ENCODE data around the gene RASAL2. TPM values are rescaled to one million over a fixed set of nuclear protein-coding genes. Genes with fewer than 3 reads are reported as not detected.

The RASAL2 gene
- total RNA-seq, 1 experiment from 2014 or later = 22.2 TPM

DNA sequence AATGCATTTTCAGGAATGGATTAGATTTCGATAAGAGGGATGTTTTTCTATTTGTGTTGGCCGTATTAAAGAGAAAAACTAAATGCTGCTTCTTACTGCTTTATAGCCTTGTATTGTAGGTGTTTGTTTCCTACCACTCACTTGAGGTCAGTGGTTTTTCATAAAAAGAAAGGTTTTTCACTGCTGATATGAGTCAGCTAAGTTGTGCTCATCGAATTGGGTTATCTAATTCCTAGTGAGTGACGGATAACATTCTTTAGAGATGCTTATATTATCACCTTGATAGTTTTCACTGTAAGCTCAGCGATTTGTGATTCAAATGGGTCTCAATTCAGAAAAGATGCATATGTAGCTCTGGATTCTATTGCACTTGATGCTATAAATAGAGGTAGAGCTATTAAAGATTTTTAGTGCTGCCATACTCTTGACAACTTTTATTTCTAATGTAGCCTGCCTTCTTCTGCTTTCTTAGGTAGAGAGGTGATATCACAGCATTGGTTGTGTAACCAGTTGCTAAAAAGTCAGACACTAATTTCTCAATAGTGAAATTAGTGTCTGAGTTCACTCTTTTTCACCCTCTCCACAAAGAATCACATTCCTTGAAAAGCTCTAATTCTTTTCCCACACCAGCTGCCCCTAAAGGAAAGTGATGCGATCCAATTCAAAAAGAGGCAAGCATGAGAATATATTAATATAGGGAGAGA lies 180.0 kb downstream of the RASAL2 start:
- no peak for DNase-seq
- H2BK120ac ChIP-seq (ENCODE audit: low read depth, low read length, poor library complexity, severe bottlenecking) = no peak overlapping the region
- no peak overlapping the region for H4K8ac ChIP-seq (replicated peaks; ENCODE audit: insufficient read length, low read depth, low read length)
- H3K23me2 ChIP-seq (ENCODE audit: insufficient read length, low read depth, low read length, poor library complexity, severe bottlenecking) = no peaks in the 10 kb centered on the region
- H3K4me1 ChIP-seq (ENCODE audit: insufficient read depth, low read length) = peaks cover 7% of the 10 kb centered on the region; the same call in 1 of the 2 replicates
- no peak overlapping the region for H4K5ac ChIP-seq (ENCODE audit: insufficient read length, low read depth, low read length)
- H3K4me1 Mint-ChIP-seq = peaks cover 61 to 70% of the 10 kb centered on the region in 2 experiments
- H3K79me1 ChIP-seq (ENCODE audit: insufficient read depth, low read depth, low read length, poor library complexity, severe bottlenecking) = no peaks in the 10 kb centered on the region
- peaks cover 6 to 12% (median 10%) of the 10 kb centered on the region in 3 experiments; a peak in 5 of 7 replicates for H3K36me3 Mint-ChIP-seq (ENCODE audit: insufficient read depth in 1 of 3, low read depth in 3 of 3)
- no peak overlapping the region for H3K4me2 ChIP-seq (ENCODE audit: insufficient read depth, insufficient read length, low read length)
- no peak overlapping the region; a peak in 1 of 5 replicates for H3K4me3 Mint-ChIP-seq
- no peak overlapping the region for H3K14ac ChIP-seq (ENCODE audit: insufficient read depth, low read length)
- H2AK5ac ChIP-seq (ENCODE audit: insufficient read length, low read length) = no peak overlapping the region
- H3T11ph ChIP-seq (ENCODE audit: low read length) = no peak overlapping the region
- WGBS (ENCODE audit: extremely low coverage, insufficient read length, low lambda C conversion rate) = no CpG with 5 or more reads among the region's 6 CpGs
- no peak overlapping the region for H3K4ac ChIP-seq (ENCODE audit: low read depth, low read length)
- H2BK12ac ChIP-seq (ENCODE audit: insufficient read length, low read depth, low read length) = no peak overlapping the region
- no peak overlapping the region for H4K91ac ChIP-seq (ENCODE audit: insufficient read length, low read depth, low read length)
- no peaks in the 10 kb centered on the region for H3K9me3 ChIP-seq (ENCODE audit: control insufficient read depth, low read depth, low read length)
- H3K27ac Mint-ChIP-seq = peak overlapping the region in 1 of 3 experiments; percentile 80; a peak in 3 of 7 replicates
- H3K56ac ChIP-seq (ENCODE audit: insufficient read length, low read depth, low read length) = no peak overlapping the region
- H2BK20ac ChIP-seq (ENCODE audit: low read depth, low read length, poor library complexity, severe bottlenecking) = no peak overlapping the region
- no peak overlapping the region for H2AFZ ChIP-seq (ENCODE audit: low read length)
- TF ChIP-seq CTCF (conservative IDR thresholded peaks at IDR 0.05) = no peak
- H3K23ac ChIP-seq (ENCODE audit: insufficient read length, low read depth, low read length) = no peak overlapping the region
- H3K27me3 ChIP-seq (ENCODE audit: insufficient read depth, low read length) = no peaks in the 10 kb centered on the region
- H3K27ac ChIP-seq (ENCODE audit: insufficient read length, low read depth, low read length) = no peak overlapping the region
- no peak overlapping the region for H2BK15ac ChIP-seq (ENCODE audit: low read depth, low read length)
- H3K79me2 ChIP-seq (ENCODE audit: insufficient read depth, low read length) = no peaks in the 10 kb centered on the region; the same call in 1 of the 2 replicates
- H3K9ac ChIP-seq (ENCODE audit: extremely low read depth, insufficient read length, low read length) = no peak overlapping the region
- peaks cover 0 to 6% of the 10 kb centered on the region in 2 experiments; a peak in 1 of 5 replicates for H3K9me3 Mint-ChIP-seq
- no peaks in the 10 kb centered on the region for H4K20me1 ChIP-seq (ENCODE audit: control insufficient read depth, insufficient read depth, insufficient read length)
- H2BK5ac ChIP-seq (ENCODE audit: insufficient read length, low read length) = no peak overlapping the region
- H3K27me3 Mint-ChIP-seq (ENCODE audit: low read depth) = no peaks in the 10 kb centered on the region
- H3K18ac ChIP-seq (ENCODE audit: insufficient read length, low read depth, low read length) = no peak overlapping the region
